Motor neuron (in vitro differentiated cells): Measurements from ENCODE around the gene CASR. TPM values are rescaled to one million over a fixed set of nuclear protein-coding genes. Genes with fewer than 3 reads are reported as not detected.

Experiments
- ATAC-seq, 8 experiments: fragments of 200-7000 bp; cut with Tn5 transposase; replicated peaks in 6 of 8; 2 replicates each; pipeline ENCODE4 v1.8.0; 2021; ENCODE audit warnings: mild to moderate bottlenecking in 8 of 8, moderate library complexity in 8 of 8
- H3K27ac ChIP-seq, 2 donors: fragments of 250-450 bp; sonication (Bioruptor Pico); 2 replicates each; pipeline ENCODE4 v1.9.0; 2021; ENCODE audit warnings: antibody characterized with exemption in 2 of 2, mild to moderate bottlenecking in 2 of 2, moderate library complexity in 1 of 2
- H3K4me1 ChIP-seq, 2 donors: fragments of 250-450 bp; sonication (Bioruptor Pico); replicated peaks in 1 of 2; 2 replicates each; pipeline ENCODE4 v1.6.1; 2021; ENCODE audit warnings: antibody characterized with exemption in 2 of 2, mild to moderate bottlenecking in 2 of 2, moderate library complexity in 1 of 2
- H3K4me3 ChIP-seq, 5 donors: fragments of 250-450 bp; sonication (Bioruptor Pico); 2 replicates each; pipeline ENCODE4 v1.9.0; 2021; ENCODE audit warnings: antibody characterized with exemption in 5 of 5, mild to moderate bottlenecking in 5 of 5, moderate library complexity in 4 of 5
- WGBS, 10 experiments: fragments of 450-650 bp; shearing (Covaris generic); methylation state at CpG; one replicate each; pipeline ENCODE4 v1.0.0; 2022; 5-methylcytosine and 5-hydroxymethylcytosine counted together
- in situ Hi-C, 9 experiments: fragments of 400-800 bp; cut with MboI; loops; one replicate each; pipeline ENCODE4 v1.15.0; 2021; ENCODE audit warnings: low sequenced_read_pairs in 9 of 9, low pct_unique_long_range_greater_than_20kb in 2 of 9; ENCODE audit not compliant: unreplicated experiment in 9 of 9
- total RNA-seq, 8 experiments: library from RNA; unstranded; fragments of 300-600 nt; gene quantifications; 2 replicates each; pipeline versions ENCODE4 v1.2.3 to v1.2.4, GENCODE V29; 2022

The CASR gene
- total RNA-seq, 8 experiments from 2014 or later: 0.07 to 1.1 (median 0.22) TPM; not detected in 1

DNA sequence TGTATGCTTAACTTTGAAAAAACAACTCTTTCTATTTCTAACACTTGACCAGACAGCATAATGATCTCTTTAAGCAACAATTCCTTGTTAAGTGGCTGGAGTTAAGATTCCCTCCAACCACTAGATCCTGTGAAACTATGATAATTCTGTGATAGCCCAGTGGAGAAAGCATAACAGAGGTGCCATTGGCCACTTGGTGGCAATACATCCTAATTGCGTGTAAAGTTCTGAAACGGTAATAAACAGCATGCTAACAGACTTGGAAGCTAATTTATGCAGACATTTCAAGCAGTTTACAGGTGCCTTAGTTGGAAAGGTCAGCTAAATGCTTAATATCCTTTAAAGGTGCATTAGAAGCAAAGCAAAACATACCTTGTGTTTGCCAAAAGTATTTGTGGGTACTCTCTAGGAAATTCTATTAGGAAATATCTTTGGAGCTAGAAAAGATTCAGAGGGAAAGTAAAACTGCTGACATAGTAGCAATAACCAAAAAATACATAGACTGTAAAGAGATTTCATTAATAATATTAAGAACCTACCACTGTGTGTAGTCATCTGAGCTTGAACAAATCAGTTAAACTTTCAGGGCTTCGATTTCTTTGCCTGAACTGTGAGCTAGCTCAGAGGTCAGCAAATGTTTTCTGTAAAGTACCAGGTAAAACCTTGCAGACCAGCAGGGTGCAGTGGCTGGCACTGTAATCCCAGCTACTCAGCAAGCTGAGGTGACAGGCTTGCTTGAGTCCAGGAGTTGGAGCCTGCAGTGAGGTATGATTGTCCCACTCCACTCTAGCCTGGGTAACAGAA, 122.6 kb downstream of the CASR start:
- in situ Hi-C loops: no loop called here
- peak in 4 of 8 experiments; percentile 25 to 84 (median 72) for ATAC-seq
- WGBS, 10 experiments: 0 to 62% (median 36%) methylated on average over 2 to 3 of the region's 3 CpGs; no CpG with 5 or more reads in 3 of the 10 experiments
- no peak overlapping the region for H3K27ac ChIP-seq
- H3K4me1 ChIP-seq: no peaks in the 10 kb centered on the region
- no peak overlapping the region for H3K4me3 ChIP-seq

GRCh38 chr3:122306622-122306953, 123.1 kb downstream of the CASR start:
- Histone ChIP-seq H3K4me3 (no peak overlapping the region), H3K4me1 (no peaks in the 10 kb centered on the region), H3K27ac (no peak overlapping the region)
- WGBS, 10 experiments: 12 to 86% (median 42%) methylated on average over 1 to 2 of the region's 2 CpGs
- in situ Hi-C loops: no loop called here
- ATAC-seq: no peak

GRCh38 chr3:122307094-122307687, 123.7 kb downstream of the CASR start:
- in situ Hi-C loops: no loop called here
- WGBS, 10 experiments: 47 to 86% (median 75%) methylated on average over 1 to 4 of the region's 4 CpGs; no CpG with 5 or more reads in 2 of the 10 experiments
- Histone ChIP-seq H3K4me3 (no peak overlapping the region), H3K4me1 (no peaks in the 10 kb centered on the region), H3K27ac (no peak overlapping the region)
- no peak for ATAC-seq

DNA sequence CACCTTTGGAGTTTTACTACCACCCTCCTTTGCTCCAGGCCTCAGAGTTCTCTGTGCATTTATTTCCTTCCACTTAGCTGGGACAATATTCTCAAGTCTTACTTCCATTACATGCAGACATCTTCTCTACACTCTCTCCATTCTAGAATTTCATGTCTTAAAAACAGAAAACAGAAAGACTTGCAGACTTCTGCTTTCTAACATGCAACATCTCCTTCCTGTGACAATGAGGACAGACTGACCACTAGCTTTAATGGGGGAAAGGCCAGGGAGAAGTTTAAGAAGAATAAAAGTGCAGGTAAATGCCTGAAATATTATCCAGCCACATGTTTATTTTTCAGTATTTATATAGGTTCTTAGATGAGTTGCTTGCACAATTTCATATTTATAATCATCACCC, 124.5 kb downstream of the CASR start:
- no peak overlapping the region for H3K27ac ChIP-seq
- in situ Hi-C loops: no loop called here
- no peak overlapping the region for H3K4me3 ChIP-seq
- ATAC-seq: no peak
- no peaks in the 10 kb centered on the region for H3K4me1 ChIP-seq

- WGBS, 10 experiments: 0 to 100% (median 80%) methylated on average over 1 of the region's 1 CpG; no CpG with 5 or more reads in 6 of the 10 experiments
- no peak for ATAC-seq
- H3K27ac ChIP-seq: no peak overlapping the region
- in situ Hi-C loops: no loop called here
- H3K4me3 ChIP-seq: no peak overlapping the region
- H3K4me1 ChIP-seq: no peaks in the 10 kb centered on the region
Observed at GRCh38 chr3:122310361-122310760, 126.9 kb downstream of the CASR start.

DNA sequence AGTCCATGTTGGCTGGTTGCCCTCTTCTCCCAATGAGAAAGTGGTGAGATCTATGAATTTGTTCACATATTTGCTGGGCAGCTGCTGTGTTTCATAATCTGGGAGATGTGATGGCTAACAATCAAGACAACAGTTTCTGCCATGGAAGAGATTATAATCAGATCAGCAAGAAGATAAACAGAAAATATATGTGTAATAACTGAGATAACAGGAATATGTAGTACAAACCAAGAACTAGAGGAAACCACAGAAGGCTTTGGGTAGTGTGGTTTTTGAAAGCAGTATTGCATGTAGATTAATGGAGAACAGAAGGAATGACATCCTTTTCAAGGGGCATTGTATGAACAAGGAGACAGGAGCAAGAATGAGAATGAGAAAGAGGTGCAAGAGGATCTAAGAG, 129.4 kb downstream of the CASR start:
- in situ Hi-C loops: no loop called here
- Histone ChIP-seq H3K4me3 (no peak overlapping the region), H3K27ac (no peak overlapping the region), H3K4me1 (no peaks in the 10 kb centered on the region)
- no peak for ATAC-seq

DNA sequence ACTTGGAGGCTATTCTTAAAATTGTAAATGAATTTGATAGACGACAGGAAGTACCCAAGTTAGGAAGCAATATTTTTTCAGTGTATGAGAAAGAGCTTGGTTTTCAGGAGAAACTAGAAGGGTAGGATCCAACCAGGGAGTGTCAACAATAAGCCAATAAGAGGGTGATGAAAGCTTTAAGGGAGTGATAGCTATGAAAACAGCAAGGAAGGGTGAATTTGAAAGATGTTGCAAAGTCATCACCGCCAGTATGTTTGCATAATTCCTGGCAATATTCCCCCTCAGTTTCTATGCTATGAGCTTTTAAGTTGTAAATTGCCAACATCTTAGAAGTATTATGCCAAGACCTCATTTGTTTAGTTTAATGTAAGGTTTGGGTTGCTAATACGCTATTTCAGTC, 129.8 kb downstream of the CASR start:
- Histone ChIP-seq H3K4me1 (no peaks in the 10 kb centered on the region), H3K4me3 (no peak overlapping the region), H3K27ac (no peak overlapping the region)
- in situ Hi-C loops: no loop called here
- WGBS, 10 experiments: 37 to 90% (median 85%) methylated on average over 1 to 3 of the region's 3 CpGs
- ATAC-seq: peak in 2 of 8 experiments; percentile 45 to 61

DNA sequence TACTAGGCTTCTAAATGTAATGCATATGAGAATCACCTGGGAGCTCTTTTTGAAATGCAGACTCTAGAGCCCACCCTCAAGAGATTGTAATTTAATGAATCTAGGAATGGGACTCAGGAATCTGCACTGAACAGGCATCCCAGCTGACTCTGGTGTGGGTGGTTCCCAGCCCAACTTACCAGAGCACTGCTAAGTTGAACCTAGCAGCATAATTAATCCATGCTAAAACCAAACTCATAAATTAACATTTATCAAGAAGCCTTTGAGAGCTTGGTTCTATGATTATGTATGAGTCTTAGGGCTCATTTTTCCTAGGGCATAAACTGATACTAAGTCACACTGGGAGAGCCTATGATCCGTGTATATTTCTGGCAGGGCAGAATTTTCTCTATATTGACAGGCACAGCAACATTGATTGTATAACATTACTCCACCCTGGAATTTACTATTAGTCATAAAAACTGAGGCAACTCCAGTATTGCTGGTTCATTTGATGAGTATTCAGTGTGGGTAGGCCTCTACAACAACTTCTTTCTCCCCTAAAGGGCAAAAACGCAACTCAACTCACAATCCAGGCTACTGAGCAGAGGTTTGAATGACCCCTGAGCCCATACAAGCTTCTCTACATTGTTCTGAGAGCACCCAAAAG, 130.9 kb downstream of the CASR start:
- in situ Hi-C loops: no loop called here
- 0 to 100% (median 60%) methylated on average over 1 to 2 of the region's 2 CpGs; no CpG with 5 or more reads in 2 of the 10 experiments for WGBS, 10 experiments
- ATAC-seq: peak in 3 of 8 experiments; percentile 44 to 81 (median 79)
- H3K27ac ChIP-seq: no peak overlapping the region
- H3K4me1 ChIP-seq: no peaks in the 10 kb centered on the region
- no peak overlapping the region for H3K4me3 ChIP-seq

DNA sequence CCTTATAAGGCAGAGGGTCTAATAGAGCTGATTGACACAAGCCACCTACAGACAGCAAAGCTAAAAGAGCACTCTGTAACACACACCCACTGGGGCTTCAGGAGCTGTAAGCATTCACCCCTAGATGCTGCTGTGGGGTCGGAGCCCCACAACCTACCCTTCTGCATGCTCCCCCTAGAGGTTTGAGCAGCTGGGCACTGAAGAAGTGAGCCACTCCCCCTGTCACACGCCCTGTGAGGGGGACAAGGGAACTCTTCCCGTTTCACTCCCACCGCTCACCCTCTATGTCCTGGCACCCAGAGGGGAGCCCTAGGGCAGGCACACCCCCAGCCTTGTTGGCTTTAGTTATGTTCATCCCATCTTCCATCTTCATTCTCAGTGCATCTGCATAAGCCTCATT, 132.2 kb downstream of the CASR start:
- Histone ChIP-seq H3K4me1 (no peaks in the 10 kb centered on the region), H3K4me3 (no peak overlapping the region), H3K27ac (no peak overlapping the region)
- WGBS, 10 experiments: 60 to 81% (median 70%) methylated on average over 1 to 3 of the region's 4 CpGs; no CpG with 5 or more reads in 6 of the 10 experiments
- no peak for ATAC-seq
- in situ Hi-C loops: no loop called here

- Histone ChIP-seq H3K27ac (no peak overlapping the region), H3K4me3 (no peak overlapping the region), H3K4me1 (no peaks in the 10 kb centered on the region)
- no peak for ATAC-seq
- 29 to 100% (median 72%) methylated on average over 2 to 5 of the region's 5 CpGs; no CpG with 5 or more reads in 2 of the 10 experiments for WGBS, 10 experiments
- in situ Hi-C loops: no loop called here
Observed at GRCh38 chr3:122316368-122316767, 132.9 kb downstream of the CASR start.

DNA sequence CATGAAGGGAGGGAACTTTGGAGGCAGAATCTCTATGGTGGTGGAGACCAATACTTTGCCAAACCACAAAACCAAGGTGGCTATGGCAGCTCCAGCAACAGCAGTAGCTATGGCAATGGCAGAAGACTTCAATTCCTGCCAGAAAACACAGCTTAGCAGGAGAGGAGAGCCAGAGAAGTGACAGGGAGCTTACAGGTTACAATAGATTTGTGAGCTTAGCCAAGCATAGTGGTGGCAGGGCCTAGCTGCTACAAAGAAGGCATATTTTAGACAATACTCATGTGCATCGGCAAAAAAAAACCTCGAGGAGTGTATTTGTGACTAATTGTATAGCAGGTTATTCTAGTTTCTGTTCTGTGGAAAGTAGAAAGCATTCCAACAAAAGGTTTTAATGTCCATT, 135.2 kb downstream of the CASR start:
- 0 to 100% (median 90%) methylated on average over 2 of the region's 2 CpGs; no CpG with 5 or more reads in 1 of the 10 experiments for WGBS, 10 experiments
- in situ Hi-C loops: no loop called here
- no peak for ATAC-seq
- Histone ChIP-seq H3K27ac (no peak overlapping the region), H3K4me1 (no peaks in the 10 kb centered on the region), H3K4me3 (no peak overlapping the region)

DNA sequence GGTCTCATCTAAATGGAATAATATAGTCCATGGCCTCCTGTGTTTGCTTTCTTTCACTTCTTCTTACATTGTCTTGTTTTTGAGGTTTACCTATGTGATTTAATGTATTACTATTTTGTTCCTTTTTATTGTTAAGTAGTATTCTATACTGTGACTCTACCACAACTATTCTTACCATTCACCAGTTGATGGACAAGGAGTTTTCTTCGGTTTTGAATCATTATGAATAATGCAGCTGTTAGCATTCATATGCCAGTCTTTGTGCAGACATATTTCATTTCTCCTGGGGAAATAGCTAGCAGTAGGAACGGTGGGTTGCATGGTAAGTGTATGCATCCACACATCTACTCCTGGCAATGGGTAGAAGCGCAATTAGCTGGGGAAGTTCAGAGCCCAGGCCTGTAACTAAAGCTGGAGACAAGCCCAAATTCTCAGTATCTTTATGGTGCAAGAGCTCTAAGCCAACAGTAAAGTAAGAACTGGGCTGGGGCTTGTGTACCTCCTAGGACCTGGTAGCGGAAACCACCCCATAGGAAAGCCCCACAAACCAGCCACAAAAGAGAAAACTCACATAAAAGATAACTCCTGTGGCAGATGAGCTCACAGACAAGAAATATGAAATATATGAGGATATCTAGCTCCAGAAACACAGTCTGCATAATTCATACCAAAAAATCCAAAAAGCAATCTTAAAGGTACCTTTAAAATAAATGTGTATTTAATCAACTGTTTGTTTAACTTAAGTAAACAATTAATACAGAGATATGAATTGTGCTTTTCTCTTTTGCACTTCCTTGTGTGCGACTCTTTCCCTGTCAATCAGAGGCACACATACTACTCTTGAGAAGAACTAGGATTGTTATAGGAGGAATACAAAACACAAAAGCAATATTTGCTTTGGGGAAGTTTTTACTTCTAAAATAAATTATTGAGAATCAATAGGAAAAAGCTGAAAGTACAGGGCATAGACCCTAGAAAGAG, 138.9 kb downstream of the CASR start:
- Histone ChIP-seq H3K27ac (no peak overlapping the region), H3K4me3 (no peak overlapping the region), H3K4me1 (no peaks in the 10 kb centered on the region)
- no peak for ATAC-seq
- 31 to 92% (median 77%) methylated on average over 2 to 4 of the region's 5 CpGs; no CpG with 5 or more reads in 1 of the 10 experiments for WGBS, 10 experiments
- in situ Hi-C loops: no loop called here
